Lower leg skin (tissue), 4 donors: ENCODE data around the gene DLX2. TPM values are rescaled to one million over a fixed set of nuclear protein-coding genes. Genes with fewer than 3 reads are reported as not detected.

ENCODE experiments used
- DNase-seq, 2 donors: peaks; one replicate each; pipeline ENCODE4 v3.0.0-alpha.2; 2019; ENCODE audit warnings: low spot score in 2 of 2
- H3K4me3 ChIP-seq: fragments of 200-600 bp; sonication (generic); 2 replicates; pipeline ENCODE4 v1.5.1; 2017; ENCODE audit warnings: mild to moderate bottlenecking, low read depth; ENCODE audit not compliant: poor library complexity, severe bottlenecking
- CTCF ChIP-seq, 3 donors: fragments of 450-650 bp; IDR thresholded peaks; one replicate each; pipeline ENCODE4 v1.5.1; 2016; ENCODE audit warnings: antibody characterized with exemption in 3 of 3, mild to moderate bottlenecking in 3 of 3, moderate library complexity in 2 of 3
- POLR2A ChIP-seq, 2 donors: fragments of 450-650 bp; IDR thresholded peaks; one replicate each; pipeline ENCODE4 v1.6.1; 2016 to 2017; ENCODE audit warnings: antibody characterized with exemption in 2 of 2, mild to moderate bottlenecking in 1 of 2, moderate library complexity in 1 of 2
- WGBS, 2 donors: methylation state at CpG; one replicate each; pipeline ENCODE4 v1.1.5; 2018; 5-methylcytosine and 5-hydroxymethylcytosine counted together
- intact Hi-C: fragments of 100-400 bp; cut with DNase I; formaldehyde crosslinking; loops from one replicate; pipeline ENCODE4 v1.15.0; 2023; ENCODE audit warnings: low total_unique reads
- total RNA-seq, 4 donors: library from RNA; depleted of rRNA; stranded (reverse); fragments of >200 nt; gene quantifications; one replicate each; pipeline ENCODE4 v1.1.0, GENCODE V29; 2016

The DLX2 gene
- total RNA-seq, 4 donors from 2014 or later, result 0.17 to 0.42 (median 0.19) TPM; not detected in 1

DNA sequence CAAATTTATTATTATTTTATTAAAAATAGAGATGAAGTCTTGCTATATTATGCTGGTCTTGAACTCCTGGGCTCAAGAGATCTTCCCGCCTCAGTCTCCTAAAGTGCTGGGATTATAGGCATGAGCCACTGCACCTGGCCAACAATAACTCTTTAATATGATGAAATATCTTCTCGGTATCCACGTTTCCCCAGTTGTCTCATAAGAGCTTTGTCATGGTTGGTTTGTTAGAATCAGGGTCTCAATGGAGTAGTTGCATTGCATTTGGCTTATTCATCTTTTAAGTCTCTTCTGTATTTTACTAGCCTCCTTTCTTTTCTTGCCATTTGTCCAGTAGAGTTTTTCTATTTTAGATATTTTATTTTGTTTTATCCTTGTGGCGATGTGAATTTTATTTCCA, 32.7 kb upstream of the DLX2 start:
- intact Hi-C loops, result no loop called here
- no peak overlapping the region for H3K4me3 ChIP-seq
- no peak for DNase-seq
- WGBS, 2 donors, result 90 to 95% methylated on average over 4 of the region's 4 CpGs
- TF ChIP-seq CTCF (IDR thresholded peaks at IDR 0.05), result no peak
- no peak for TF ChIP-seq POLR2A (IDR thresholded peaks at IDR 0.05)

DNA sequence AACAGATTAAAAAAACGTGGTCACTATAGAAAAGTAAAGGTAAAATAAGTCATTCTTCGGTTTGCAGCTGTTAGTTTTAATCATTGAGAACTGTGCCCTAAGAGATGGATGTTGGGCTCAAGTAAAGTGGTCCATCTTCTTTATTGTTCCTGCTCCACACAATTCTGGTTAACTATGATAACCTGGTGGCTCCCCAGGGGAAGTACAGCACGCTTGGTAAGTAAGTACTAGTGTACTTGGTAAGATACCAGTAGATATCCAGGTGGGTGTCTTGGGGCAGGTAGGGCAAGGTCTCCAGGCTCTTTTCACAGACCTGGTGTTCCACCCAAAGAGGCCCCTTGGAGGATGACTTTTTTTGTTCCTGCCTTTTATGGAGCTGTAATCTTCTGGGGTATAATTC, 31.6 kb upstream of the DLX2 start:
- TF ChIP-seq CTCF (IDR thresholded peaks at IDR 0.05) (no peak), POLR2A (IDR thresholded peaks at IDR 0.05) (no peak)
- WGBS, 2 donors, result 67 to 83% methylated on average over 3 of the region's 3 CpGs
- intact Hi-C loops, result no loop called here
- no peak for DNase-seq
- H3K4me3 ChIP-seq, result no peak overlapping the region

DNA sequence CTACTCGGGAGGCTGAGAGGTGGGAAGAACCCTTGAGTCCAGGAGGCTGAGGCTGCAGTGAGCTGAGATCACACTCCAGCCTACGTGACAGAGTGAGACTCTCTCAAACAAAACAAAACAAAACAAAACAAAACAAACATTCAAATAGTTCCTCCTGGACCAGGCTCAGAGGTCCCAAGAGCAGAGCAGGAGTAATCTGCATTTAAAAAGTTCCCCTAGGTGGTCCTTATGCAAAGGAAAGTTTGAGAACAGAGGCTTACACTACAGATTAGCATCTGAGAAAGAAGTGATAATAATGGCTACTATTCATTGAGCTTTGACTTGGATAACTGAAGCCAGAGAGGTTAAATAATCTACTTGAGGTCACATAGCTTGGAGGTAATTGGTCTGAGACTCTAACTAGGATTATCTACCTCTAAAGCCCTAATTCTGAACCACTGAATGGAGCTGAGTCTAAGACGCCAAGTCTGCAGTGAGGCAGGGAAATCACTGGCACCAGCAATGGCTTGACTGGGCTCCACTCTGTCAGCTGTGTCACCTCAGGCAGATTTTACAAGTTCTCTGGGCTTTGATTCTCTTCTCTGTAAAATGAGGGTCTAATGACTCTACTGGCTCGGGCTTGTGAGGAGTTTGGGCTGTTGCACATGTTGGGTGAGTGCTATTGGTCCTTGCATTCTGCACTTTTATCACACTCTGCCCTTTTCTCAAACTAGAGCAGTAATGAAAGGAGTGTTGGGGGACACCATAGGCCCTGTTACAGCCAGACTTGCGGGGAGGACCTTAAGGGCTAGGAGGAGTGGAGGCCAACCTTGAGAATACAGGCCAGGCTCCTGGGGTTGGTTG, 29.2 kb upstream of the DLX2 start:
- DNase-seq, result no peak
- WGBS, 2 donors, result 86 to 88% methylated on average over 5 of the region's 5 CpGs
- TF ChIP-seq POLR2A (IDR thresholded peaks at IDR 0.05) (no peak), CTCF (IDR thresholded peaks at IDR 0.05) (no peak)
- intact Hi-C loops, result loop anchor here (2.0 kb wide), 1 partner anchor 57 kb away; no protein-coding TSS in a partner anchor
- H3K4me3 ChIP-seq, result no peak overlapping the region

GRCh38 chr2:172129404-172129803, 26.7 kb upstream of the DLX2 start:
- intact Hi-C loops, result no loop called here
- no peak overlapping the region for H3K4me3 ChIP-seq
- no peak for DNase-seq
- no peak for TF ChIP-seq CTCF (IDR thresholded peaks at IDR 0.05)
- TF ChIP-seq POLR2A (IDR thresholded peaks at IDR 0.05), result no peak

GRCh38 chr2:172128484-172128883, 25.8 kb upstream of the DLX2 start:
- no peak overlapping the region for H3K4me3 ChIP-seq
- TF ChIP-seq POLR2A (IDR thresholded peaks at IDR 0.05) (no peak), CTCF (IDR thresholded peaks at IDR 0.05) (no peak)
- intact Hi-C loops, result no loop called here
- no peak for DNase-seq

- no peak for TF ChIP-seq POLR2A (IDR thresholded peaks at IDR 0.05)
- no peak for TF ChIP-seq CTCF (IDR thresholded peaks at IDR 0.05)
- no peak for DNase-seq
- intact Hi-C loops, result no loop called here
- no peak overlapping the region for H3K4me3 ChIP-seq
- 60 to 73% methylated on average over 2 of the region's 2 CpGs for WGBS, 2 donors
Observed at GRCh38 chr2:172120118-172120517, 17.4 kb upstream of the DLX2 start.
